HL-60 (cell line): ENCODE measurements around the gene PCNX2.

Experiments used
- POLR2AphosphoS5 ChIP-seq: IDR thresholded peaks from 2 replicates; pipeline ENCODE4 v1.6.1; 2012; ENCODE audit warnings: low read depth
- TF ChIP-seq, protein P1 (sequence below): IDR thresholded peaks from one replicate; pipeline ENCODE4 v1.5.1; 2011; ENCODE audit warnings: low read length, control low read depth, inconsistent platforms; ENCODE audit not compliant: insufficient read depth
- TF ChIP-seq, protein P2 (sequence below): IDR thresholded peaks from 2 replicates; pipeline ENCODE4 v1.6.1; 2012; ENCODE audit warnings: low read depth; ENCODE audit not compliant: insufficient replicate concordance

- TF ChIP-seq, protein P1, sequence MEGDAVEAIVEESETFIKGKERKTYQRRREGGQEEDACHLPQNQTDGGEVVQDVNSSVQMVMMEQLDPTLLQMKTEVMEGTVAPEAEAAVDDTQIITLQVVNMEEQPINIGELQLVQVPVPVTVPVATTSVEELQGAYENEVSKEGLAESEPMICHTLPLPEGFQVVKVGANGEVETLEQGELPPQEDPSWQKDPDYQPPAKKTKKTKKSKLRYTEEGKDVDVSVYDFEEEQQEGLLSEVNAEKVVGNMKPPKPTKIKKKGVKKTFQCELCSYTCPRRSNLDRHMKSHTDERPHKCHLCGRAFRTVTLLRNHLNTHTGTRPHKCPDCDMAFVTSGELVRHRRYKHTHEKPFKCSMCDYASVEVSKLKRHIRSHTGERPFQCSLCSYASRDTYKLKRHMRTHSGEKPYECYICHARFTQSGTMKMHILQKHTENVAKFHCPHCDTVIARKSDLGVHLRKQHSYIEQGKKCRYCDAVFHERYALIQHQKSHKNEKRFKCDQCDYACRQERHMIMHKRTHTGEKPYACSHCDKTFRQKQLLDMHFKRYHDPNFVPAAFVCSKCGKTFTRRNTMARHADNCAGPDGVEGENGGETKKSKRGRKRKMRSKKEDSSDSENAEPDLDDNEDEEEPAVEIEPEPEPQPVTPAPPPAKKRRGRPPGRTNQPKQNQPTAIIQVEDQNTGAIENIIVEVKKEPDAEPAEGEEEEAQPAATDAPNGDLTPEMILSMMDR: no peak
- peak; percentile 65 for TF ChIP-seq POLR2AphosphoS5
- TF ChIP-seq, protein P2, sequence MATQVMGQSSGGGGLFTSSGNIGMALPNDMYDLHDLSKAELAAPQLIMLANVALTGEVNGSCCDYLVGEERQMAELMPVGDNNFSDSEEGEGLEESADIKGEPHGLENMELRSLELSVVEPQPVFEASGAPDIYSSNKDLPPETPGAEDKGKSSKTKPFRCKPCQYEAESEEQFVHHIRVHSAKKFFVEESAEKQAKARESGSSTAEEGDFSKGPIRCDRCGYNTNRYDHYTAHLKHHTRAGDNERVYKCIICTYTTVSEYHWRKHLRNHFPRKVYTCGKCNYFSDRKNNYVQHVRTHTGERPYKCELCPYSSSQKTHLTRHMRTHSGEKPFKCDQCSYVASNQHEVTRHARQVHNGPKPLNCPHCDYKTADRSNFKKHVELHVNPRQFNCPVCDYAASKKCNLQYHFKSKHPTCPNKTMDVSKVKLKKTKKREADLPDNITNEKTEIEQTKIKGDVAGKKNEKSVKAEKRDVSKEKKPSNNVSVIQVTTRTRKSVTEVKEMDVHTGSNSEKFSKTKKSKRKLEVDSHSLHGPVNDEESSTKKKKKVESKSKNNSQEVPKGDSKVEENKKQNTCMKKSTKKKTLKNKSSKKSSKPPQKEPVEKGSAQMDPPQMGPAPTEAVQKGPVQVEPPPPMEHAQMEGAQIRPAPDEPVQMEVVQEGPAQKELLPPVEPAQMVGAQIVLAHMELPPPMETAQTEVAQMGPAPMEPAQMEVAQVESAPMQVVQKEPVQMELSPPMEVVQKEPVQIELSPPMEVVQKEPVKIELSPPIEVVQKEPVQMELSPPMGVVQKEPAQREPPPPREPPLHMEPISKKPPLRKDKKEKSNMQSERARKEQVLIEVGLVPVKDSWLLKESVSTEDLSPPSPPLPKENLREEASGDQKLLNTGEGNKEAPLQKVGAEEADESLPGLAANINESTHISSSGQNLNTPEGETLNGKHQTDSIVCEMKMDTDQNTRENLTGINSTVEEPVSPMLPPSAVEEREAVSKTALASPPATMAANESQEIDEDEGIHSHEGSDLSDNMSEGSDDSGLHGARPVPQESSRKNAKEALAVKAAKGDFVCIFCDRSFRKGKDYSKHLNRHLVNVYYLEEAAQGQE: no peak
Measured at GRCh38 chr1:232950197-232951176, 345.0 kb downstream of the PCNX2 start, which contains the start of gene NTPCR.
